Measurements from ENCODE around the gene VEZF1. TPM values are rescaled to one million over a fixed set of nuclear protein-coding genes. Genes with fewer than 3 reads are reported as not detected.

VEZF1 gene
- total RNA-seq, 2 experiments from 2014 or later = 17.9 to 19.6 TPM

- H3K4me1 Mint-ChIP-seq (ENCODE audit: low read depth) = no peaks in the 10 kb centered on the region
- no peaks in the 10 kb centered on the region for H3K36me3 Mint-ChIP-seq (ENCODE audit: low read depth)
- ChIA-PET CTCF (interaction anchor here (1.2 kb wide), 1 partner anchor 38 kb away, joined by 4 read pairs; no protein-coding TSS in a partner anchor), POLR2A (interaction anchor here (0.6 to 1.7 kb wide), 2 partner anchors 21 to 68 kb away, joined by 3 to 5 read pairs; no protein-coding TSS in a partner anchor)
- no peak overlapping the region for H3K4me3 Mint-ChIP-seq
- H3K27ac Mint-ChIP-seq = no peak overlapping the region
- H3K9me3 Mint-ChIP-seq = no peaks in the 10 kb centered on the region
- H3K27me3 Mint-ChIP-seq = peaks cover 8% of the 10 kb centered on the region
- no peak for DNase-seq
- intact Hi-C loops (cut with micrococcal nuclease) = no loop called here
- TF ChIP-seq CTCF (IDR thresholded peaks at IDR 0.05) = no peak
- ATAC-seq = no peak
These were observed 57.8 kb downstream of the VEZF1 start for GRCh38 chr17:57930239-57930638.

GRCh38 chr17:57929386-57929785, 58.7 kb downstream of the VEZF1 start:
- TF ChIP-seq CTCF (IDR thresholded peaks at IDR 0.05) = no peak
- ATAC-seq (no peak), DNase-seq (no peak)
- ChIA-PET CTCF (no interaction called here), POLR2A (no interaction called here)
- Mint-ChIP-seq H3K27me3 (peaks cover 10% of the 10 kb centered on the region), H3K36me3 (ENCODE audit: low read depth) (no peaks in the 10 kb centered on the region), H3K4me1 (ENCODE audit: low read depth) (no peaks in the 10 kb centered on the region), H3K27ac (no peak overlapping the region), H3K4me3 (no peak overlapping the region), H3K9me3 (no peaks in the 10 kb centered on the region)
- intact Hi-C loops (cut with micrococcal nuclease) = no loop called here

GRCh38 chr17:57928928-57929327, 59.1 kb downstream of the VEZF1 start:
- POLR2A ChIA-PET = no interaction called here
- ATAC-seq = no peak
- no peak overlapping the region for H3K27ac Mint-ChIP-seq
- no peak for TF ChIP-seq CTCF (IDR thresholded peaks at IDR 0.05)
- CTCF ChIA-PET = no interaction called here
- intact Hi-C loops (cut with micrococcal nuclease) = no loop called here
- no peaks in the 10 kb centered on the region for H3K36me3 Mint-ChIP-seq (ENCODE audit: low read depth)
- peaks cover 12% of the 10 kb centered on the region for H3K27me3 Mint-ChIP-seq
- no peaks in the 10 kb centered on the region for H3K4me1 Mint-ChIP-seq (ENCODE audit: low read depth)
- no peak for DNase-seq
- H3K9me3 Mint-ChIP-seq = no peaks in the 10 kb centered on the region
- H3K4me3 Mint-ChIP-seq = no peak overlapping the region

DNA sequence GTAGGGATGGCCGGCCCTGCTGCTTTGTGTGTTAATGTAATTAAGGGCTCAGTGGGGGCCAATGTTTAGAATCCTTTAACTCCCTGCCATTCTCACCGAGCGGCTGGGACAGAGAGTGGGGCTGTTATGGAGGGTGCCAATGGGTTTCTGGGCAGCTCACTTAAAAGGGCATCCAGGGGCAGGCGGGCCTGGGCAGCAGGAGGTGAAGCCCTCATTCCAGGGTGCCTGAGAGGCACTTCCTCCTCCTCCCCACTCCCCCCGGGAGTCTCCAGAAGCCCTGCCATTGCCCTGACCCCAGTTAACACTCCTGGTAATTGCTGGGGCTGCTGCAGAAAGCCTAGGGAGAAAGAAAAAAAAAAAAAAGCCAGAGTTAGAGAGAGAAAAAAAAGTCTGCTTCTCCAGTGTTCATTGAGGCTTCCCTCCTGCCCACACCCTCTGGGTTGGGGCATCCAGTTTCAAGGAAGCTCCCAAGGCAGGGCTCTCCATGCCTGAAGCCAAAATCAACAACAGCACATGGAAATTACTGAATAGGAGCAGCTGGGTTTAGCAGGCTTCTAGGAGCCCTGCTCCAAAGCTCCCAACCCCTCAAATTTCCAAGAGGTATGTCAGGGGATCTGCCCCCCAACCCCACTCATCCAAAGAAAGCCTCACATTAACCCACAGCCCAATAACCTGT, 60.9 kb downstream of the VEZF1 start:
- peaks cover 12% of the 10 kb centered on the region for H3K27me3 Mint-ChIP-seq
- H3K9me3 Mint-ChIP-seq = no peaks in the 10 kb centered on the region
- no peaks in the 10 kb centered on the region for H3K36me3 Mint-ChIP-seq (ENCODE audit: low read depth)
- ATAC-seq (no peak), DNase-seq (no peak)
- H3K27ac Mint-ChIP-seq = no peak overlapping the region
- no peak for TF ChIP-seq CTCF (IDR thresholded peaks at IDR 0.05)
- H3K4me1 Mint-ChIP-seq (ENCODE audit: low read depth) = no peaks in the 10 kb centered on the region
- ChIA-PET CTCF (interaction anchor here (1.6 kb wide), 1 partner anchor 185 kb away, joined by 3 read pairs; no protein-coding TSS in a partner anchor), POLR2A (no interaction called here)
- no peak overlapping the region for H3K4me3 Mint-ChIP-seq
- intact Hi-C loops (cut with micrococcal nuclease) = no loop called here

- no peaks in the 10 kb centered on the region for H3K9me3 Mint-ChIP-seq
- ChIA-PET POLR2A (no interaction called here), CTCF (interaction anchor here (1.6 kb wide), 1 partner anchor 186 kb away, joined by 3 read pairs; no protein-coding TSS in a partner anchor)
- no peak overlapping the region for H3K4me3 Mint-ChIP-seq
- H3K27ac Mint-ChIP-seq = no peak overlapping the region
- peaks cover 12% of the 10 kb centered on the region for H3K27me3 Mint-ChIP-seq
- intact Hi-C loops (cut with micrococcal nuclease) = no loop called here
- ATAC-seq (no peak), DNase-seq (no peak)
- TF ChIP-seq CTCF (IDR thresholded peaks at IDR 0.05) = no peak
- no peaks in the 10 kb centered on the region for H3K36me3 Mint-ChIP-seq (ENCODE audit: low read depth)
- no peaks in the 10 kb centered on the region for H3K4me1 Mint-ChIP-seq (ENCODE audit: low read depth)
These were observed 61.4 kb downstream of the VEZF1 start for GRCh38 chr17:57926723-57927047.

All from activated CD8-positive, alpha-beta T cell treated with anti-CD3 and anti-CD28 coated beads for 36 hours (primary cell).